ENCODE results near the gene GTSE1.

GRCh38 chr22:46339956-46340355 lies 43.3 kb downstream of the GTSE1 start:
- TF ChIP-seq POLR2A (IDR thresholded peaks at IDR 0.05), result no peak
- no peak for TF ChIP-seq CTCF (IDR thresholded peaks at IDR 0.05)
